ENCODE results near the gene CAMSAP1.

DNA sequence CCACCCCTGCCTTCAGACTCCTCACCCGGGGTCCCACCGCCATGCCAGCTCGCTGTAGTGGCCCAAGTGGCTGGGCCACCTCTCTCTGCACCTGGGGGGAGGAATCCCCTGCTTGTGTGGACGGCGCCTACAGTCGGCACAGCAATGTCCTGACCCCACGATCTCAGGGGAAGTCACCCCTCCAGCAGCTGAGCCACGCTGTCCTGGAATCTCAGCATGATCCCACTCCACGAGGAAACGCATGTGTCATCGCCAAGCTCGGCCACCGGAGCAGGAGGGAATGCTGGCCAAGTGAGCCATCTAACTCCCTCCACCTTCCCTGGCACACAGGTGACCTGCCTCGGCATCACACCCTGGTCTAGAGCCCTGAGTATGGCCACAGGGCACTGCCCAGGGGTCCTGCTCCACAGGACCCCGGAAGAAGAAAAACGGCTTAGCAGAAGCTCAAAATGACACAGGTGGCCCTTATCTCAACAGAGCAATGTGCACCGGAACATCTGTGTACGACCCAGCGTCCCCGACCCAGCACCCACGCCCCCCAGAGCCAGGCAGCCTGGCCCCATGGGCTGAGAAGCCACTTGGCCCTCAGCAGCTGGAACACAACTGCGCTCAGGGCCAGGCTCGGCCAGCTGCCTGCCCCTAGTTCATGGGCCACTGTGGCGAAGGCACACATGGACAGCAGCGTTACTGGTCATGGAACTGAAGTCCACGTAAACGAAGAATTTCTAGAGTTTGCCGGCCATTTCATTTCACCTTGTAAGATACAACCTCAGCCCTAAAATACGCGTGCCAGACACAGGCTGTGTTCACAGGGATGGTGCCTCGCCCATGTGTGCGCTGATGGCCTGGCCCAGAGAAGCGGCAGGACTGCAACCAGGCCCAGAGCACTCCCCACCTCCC lies 23.4 kb upstream of the CAMSAP1 start:
- TF ChIP-seq, protein P1, sequence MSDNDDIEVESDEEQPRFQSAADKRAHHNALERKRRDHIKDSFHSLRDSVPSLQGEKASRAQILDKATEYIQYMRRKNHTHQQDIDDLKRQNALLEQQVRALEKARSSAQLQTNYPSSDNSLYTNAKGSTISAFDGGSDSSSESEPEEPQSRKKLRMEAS (IDR thresholded peaks at IDR 0.05) = no peak
- TF ChIP-seq EP300 (IDR thresholded peaks at IDR 0.05; ENCODE audit: borderline replicate concordance) = no peak
- no peak for TF ChIP-seq TEAD4 (IDR thresholded peaks at IDR 0.05)
- no peak for TF ChIP-seq CREB1 (IDR thresholded peaks at IDR 0.05; ENCODE audit: low read depth)
- TF ChIP-seq TCF12 (IDR thresholded peaks at IDR 0.05; ENCODE audit: low read depth) = no peak
- TF ChIP-seq, protein P2, sequence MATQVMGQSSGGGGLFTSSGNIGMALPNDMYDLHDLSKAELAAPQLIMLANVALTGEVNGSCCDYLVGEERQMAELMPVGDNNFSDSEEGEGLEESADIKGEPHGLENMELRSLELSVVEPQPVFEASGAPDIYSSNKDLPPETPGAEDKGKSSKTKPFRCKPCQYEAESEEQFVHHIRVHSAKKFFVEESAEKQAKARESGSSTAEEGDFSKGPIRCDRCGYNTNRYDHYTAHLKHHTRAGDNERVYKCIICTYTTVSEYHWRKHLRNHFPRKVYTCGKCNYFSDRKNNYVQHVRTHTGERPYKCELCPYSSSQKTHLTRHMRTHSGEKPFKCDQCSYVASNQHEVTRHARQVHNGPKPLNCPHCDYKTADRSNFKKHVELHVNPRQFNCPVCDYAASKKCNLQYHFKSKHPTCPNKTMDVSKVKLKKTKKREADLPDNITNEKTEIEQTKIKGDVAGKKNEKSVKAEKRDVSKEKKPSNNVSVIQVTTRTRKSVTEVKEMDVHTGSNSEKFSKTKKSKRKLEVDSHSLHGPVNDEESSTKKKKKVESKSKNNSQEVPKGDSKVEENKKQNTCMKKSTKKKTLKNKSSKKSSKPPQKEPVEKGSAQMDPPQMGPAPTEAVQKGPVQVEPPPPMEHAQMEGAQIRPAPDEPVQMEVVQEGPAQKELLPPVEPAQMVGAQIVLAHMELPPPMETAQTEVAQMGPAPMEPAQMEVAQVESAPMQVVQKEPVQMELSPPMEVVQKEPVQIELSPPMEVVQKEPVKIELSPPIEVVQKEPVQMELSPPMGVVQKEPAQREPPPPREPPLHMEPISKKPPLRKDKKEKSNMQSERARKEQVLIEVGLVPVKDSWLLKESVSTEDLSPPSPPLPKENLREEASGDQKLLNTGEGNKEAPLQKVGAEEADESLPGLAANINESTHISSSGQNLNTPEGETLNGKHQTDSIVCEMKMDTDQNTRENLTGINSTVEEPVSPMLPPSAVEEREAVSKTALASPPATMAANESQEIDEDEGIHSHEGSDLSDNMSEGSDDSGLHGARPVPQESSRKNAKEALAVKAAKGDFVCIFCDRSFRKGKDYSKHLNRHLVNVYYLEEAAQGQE (IDR thresholded peaks at IDR 0.05; ENCODE audit: low read depth) = no peak
